IPS-NIHi7 (cell line): ENCODE results near the gene VSTM5.
A peak's percentile ranks its signal among the peaks of the same experiment; 100 is the strongest.
"Not testable (repeated sequence)": the region's sequence is repeated elsewhere in the genome, so short reads cannot be mapped to it uniquely, and the experiment has no call there.

Source experiments
- DNase-seq: peaks from one replicate; pipeline ENCODE4 v3.0.0; 2012; ENCODE audit warnings: mixed read lengths; ENCODE audit errors: extremely low spot score

The VSTM5 gene

DNA sequence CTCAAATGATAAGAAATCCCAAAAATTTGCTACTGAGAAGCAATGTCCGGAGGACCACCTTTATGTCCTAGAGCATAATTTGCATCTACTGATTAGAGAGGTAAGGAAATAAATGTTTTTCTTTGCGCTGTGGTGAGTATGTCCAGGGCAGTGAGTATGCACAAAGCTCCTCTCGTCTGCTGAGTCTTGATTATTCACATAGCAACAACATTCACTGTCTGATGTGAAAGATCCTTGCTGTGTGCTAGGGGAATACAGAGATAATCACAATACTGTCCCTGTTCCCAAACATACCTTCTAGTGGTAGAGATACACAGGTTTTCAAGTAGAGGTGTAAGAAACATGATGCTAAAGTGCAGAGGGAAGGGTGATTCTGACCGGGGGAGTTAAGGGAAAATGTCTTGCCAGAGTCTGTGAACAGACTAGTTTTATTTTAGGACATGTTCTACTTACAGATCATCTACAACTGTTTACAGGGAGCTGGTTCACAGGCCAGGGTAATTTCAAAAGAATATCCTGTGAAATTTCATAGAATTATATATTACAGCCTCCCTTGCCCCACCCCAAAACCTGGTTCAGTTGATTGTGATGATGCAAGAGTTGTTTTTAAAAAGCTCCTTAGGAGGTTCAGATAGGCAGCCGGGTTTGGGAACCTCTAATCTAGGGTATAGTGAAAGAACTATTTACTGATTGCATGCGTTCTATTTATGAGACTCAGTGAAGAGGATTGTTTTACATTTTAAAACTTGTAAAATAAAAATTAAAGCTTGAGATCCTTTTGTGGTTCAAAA is 53.8 kb downstream of the VSTM5 start:
- DNase-seq, result no peak

DNA sequence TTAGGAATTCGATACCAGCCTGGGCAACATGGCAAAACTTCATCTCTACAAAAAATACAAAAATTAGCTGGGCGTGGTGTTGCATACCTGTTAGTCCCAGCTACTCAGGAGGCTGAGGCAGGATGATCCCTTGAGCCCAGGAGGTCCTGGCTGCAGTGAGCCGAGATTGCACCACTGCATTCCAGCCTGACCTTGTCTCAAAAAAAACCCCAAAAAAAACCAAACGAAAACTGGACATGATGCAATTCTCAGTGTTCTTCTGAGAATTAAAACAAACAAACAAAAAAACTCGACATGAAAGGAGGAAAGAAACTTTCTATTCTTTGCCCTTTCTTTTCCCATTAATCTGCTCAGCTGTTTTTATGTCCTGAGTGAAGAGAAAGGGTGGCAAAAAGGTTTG is 58.9 kb downstream of the VSTM5 start:
- DNase-seq, result no peak

DNA sequence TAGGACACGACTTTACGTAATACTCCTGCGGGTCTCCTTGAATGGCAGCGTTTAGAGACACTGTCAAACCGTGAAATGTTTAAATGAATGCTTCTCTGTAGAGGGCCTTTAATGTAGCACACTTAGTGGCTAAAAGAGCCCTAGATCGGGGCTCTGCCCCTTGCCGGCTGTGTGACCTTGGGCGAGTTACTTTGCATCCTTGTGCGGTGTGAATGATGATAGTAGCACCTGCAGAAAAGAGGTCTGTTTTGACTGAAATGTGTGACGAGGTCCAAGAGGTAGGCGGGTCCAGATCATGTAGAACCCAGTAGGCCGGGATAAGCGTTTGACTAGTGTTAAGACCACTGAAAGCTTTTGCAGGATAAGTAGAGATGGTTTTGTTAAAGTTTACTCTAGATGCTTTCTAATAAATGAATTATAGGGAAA is 65.5 kb downstream of the VSTM5 start:
- DNase-seq, result peak; percentile 23

DNA sequence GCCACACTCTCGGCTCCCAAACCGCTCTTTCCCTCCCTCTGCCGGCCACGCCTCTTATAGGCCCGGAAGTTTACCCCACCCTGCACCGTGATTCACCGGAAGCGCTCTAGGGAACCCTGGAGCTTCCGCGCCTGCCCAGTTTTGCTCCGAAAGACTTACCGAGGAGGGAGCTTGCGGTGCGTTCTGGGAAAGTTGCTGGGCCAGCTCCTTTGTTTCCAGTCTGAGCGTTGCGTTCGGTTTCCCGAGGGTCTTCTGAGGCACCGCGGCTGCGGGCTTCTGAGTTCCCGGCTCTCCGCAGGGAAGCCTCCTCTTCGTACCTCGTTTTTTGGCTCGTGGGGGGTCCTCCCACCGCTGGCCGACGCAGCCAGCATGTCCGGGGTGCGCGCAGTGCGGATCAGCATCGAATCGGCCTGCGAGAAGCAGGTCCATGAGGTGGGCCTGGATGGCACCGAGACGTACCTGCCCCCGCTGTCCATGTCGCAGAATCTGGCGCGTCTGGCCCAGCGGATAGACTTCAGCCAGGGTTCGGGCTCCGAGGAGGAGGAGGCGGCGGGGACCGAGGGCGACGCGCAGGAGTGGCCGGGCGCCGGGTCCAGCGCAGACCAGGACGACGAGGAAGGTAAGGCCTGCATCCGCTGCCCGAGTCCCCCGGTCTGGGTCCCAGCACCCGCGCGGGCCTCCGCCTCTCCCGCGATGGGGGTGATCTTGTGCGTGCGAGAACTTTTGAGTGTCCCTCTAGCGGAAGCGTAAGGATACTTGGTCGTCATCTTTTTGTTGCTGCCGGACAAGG is 66.1 kb downstream of the VSTM5 start, which contains the start of gene MED17:
MED17 (plus strand) TSS at position 138 of the 790 bp plus-strand sequence; CDS start at position 370, 232 bp downstream.
- DNase-seq, result peak; percentile 97

DNA sequence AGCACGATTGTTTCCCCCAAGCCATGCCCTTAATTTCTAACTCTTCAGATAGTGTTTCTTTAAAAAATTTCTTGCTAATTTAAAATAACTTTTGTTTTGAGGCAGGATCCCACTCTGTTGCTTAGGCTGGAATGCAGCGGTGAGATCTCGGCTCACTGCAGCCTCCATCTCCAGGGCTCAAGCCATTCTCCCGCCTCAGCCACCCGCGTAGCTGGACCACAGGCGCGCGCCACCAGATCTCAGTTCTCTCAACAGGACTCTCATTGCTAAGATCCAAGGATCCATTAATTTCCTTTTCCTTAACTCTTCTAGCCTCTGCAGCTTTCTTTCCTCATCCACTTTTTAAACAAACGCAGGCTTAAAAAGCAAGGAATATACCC is 66.7 kb downstream of the VSTM5 start:
- DNase-seq, result no peak

DNA sequence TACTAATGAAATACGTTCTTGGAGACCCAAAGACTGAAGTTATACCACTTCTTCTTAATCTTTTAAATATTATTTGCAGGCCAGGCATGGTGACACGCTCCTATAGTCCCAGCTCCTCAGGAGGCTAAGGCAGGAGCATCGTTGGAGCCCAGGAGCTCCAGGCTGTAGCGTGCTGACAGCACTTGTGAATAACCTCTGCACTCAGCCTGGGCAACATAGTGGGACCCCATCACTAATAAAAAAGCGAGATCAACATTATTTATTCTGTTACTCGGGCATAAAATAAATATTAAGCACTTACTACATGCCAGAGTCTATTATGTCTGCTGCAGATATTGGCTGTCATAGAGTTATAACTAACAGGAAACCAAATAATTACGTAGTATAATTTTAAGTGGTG is 67.1 kb downstream of the VSTM5 start:
- DNase-seq, result no peak

DNA sequence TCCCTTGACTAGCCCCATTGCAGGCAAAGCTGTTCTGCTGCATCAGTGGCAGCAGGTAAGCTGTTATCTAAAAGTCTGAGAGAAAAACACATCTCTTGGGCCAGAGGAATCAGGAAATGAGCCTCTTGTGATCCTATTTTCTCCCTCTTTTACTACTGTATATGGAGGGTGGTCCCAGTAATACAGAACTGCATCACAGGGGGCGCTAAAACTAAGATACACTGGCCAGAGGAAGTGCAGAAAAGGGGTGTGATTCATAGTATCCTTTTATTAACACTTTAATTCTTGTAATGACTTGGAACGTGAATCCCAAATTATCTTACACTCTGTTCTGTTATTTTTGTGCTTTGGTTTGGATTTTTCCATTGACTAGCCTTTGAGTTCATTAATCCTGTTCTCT is 75.1 kb downstream of the VSTM5 start:
- DNase-seq, result peak; percentile 38

DNA sequence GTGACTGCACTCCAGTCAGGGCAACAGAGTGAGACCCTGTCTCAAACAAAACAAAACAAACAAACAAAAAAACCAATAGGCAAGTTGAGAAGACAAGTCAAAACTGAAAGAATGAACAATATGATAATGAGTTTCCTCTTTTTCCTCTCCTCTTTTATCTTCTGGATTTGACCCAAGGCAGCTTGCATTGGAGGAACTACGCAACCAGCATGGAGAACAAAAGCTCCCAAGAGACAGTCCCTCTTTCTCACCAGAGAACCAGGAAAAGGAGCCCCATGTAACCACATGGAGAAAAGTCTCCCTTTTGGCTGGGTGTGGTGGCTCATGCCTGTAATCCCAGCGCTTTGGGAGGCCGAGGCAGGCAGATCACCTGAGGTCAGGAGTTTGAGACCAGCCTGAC is 75.9 kb downstream of the VSTM5 start:
- not testable (repeated sequence) for DNase-seq

DNA sequence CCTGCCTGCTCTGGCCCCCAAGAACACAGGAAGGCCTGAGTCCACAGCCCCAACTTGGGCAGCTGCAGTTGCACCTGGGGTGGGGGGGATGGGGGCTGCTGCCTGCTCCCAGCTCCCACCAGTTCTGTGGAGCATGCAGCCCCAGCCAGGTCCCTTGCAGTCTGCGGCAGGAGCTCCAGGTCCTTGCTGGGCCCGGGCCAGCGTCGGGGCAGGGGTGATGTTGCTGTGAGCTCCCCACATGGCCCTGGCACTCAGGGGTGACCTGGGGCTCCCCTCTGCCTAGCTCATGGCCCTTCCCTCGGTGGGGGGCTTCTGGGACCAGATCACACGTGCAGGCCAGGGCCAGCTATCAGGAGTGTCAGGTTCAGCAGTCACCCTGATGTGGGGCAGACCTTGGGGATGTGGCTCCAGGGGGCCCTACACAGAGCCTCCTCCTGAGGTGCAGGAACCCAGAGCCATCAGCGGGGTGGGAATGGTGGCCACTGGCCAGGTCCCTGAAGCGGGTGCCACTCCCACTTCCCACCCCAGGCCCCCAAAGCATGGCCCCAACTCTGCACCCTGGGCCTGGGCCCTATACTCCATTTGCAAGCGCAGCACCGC is 76.7 kb downstream of the VSTM5 start:
- DNase-seq, result no peak

DNA sequence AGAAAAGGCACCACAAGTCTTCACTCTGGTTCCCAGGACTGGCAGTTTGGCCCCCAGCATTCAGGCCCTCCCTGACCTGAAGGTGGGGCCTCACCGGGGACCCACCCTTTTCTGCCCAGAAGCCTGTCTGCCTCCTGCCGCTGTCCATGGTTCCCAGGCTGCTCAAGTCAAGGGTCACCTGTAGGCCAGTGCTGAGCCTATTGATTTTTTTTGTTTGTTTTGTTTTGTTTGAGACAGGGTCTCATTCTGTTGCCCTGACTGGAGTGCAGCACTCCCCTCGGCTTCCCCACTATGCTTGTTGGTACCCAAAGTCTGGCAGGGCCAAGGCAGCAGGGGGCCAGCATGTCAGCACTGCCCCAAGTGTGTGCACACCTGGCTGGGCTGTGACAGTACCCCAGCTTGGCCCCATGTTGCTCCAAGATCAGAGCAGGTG is 77.4 kb downstream of the VSTM5 start:
- peak; percentile 26 for DNase-seq

DNA sequence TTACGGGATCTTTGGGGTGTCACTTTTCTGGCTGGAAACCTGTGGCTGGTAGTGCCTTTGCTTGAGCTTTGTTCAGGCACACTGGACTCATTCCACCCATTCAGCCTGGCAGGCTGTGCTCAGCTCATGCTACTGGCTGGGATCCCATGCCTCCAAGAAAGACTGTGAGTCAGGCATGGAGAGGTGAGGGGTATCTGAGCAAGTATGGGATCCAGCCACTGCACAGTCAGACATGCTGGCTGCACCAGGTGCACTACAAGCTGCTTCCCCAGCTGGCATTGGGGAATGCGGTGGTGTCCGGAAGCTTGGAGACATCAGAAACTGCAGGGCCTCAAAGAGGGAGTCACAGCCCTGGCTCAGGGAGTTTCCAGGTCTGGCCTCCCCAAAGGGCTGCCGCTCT is 78.3 kb downstream of the VSTM5 start:
- no peak for DNase-seq

DNA sequence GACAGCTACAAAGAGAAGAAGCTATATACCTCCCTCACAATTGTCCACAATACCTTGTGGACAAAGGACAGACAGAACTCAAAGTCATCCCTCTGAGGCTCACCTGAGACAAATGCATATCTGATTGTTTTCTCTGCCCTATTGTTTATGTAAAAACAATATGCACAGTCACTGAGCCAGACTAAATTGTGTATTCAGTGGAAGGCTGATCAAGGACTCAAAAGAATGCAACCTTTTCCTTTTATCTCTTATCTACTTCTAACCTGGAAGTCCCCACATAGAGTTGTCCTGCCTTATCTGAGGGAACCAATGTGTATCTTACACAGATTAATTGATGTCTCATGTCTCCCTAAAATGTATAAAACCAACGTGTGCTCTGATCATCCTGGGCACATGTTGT is 80.3 kb downstream of the VSTM5 start:
- no peak for DNase-seq
